Left ventricle myocardium inferior (tissue), 1 donor: ENCODE results near the gene ANKS1B. TPM values are rescaled to one million over a fixed set of nuclear protein-coding genes. Genes with fewer than 3 reads are reported as not detected.

Experiments used
- DNase-seq: peaks from one replicate; pipeline ENCODE4 v3.0.0-alpha.2; 2020
- H3K27ac ChIP-seq: fragments of 200-600 bp; replicated peaks from 2 replicates; pipeline ENCODE4 v1.8.0; 2021
- H3K27me3 ChIP-seq: fragments of 200-600 bp; 2 replicates; pipeline ENCODE4 v1.8.0; 2021; ENCODE audit warnings: low read depth
- H3K36me3 ChIP-seq: fragments of 200-600 bp; 2 replicates; pipeline ENCODE4 v1.8.0; 2021
- H3K4me1 ChIP-seq: fragments of 200-600 bp; 2 replicates; pipeline ENCODE4 v1.8.0; 2021
- H3K4me3 ChIP-seq: fragments of 200-600 bp; 2 replicates; pipeline ENCODE4 v1.8.0; 2021; ENCODE audit warnings: mild to moderate bottlenecking, moderate library complexity
- H3K9me3 ChIP-seq: fragments of 200-600 bp; replicated peaks from 2 replicates; pipeline ENCODE4 v1.8.0; 2021
- CTCF ChIP-seq: fragments of 200-600 bp; IDR thresholded peaks from 2 replicates; pipeline ENCODE4 v1.8.0; 2021; ENCODE audit warnings: antibody characterized with exemption, mild to moderate bottlenecking, borderline replicate concordance
- intact Hi-C: fragments of 100-400 bp; cut with micrococcal nuclease; formaldehyde crosslinking; loops from one replicate; pipeline ENCODE4 v1.11.0; 2022
- total RNA-seq: library from RNA; stranded (reverse); fragmentation: NEBNext Ultra II Directional; extraction: Animal tissue kit (Norgen Biotek cat#: 25700); gene quantifications from one replicate; pipeline ENCODE4 v1.2.1, GENCODE V29; 2021
- donor health status: DM: no; HTN: yes; CAD: no; lungs with severe emphysema.

ANKS1B gene
- total RNA-seq, 1 donor from 2014 or later, result 1.6 TPM

DNA sequence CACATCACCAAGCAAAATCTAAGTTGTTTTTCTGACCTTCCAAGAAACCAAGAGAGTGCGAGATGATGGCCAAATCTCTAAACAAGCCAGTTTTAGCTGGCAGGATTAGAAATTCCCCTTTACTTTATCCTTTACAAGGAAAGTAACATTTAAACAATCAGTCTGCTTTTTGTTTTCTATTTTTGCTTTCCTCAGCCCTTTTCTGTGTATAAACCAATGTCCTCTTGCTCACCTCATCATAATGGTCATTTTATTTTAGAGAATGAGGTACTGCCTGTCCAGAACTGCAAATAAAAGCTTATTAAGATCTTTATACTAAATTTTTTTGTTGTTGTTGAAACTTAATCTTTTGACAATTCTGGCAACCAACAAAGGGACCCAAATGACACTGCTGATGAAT, 779.6 kb downstream of the ANKS1B start:
- H3K9me3 ChIP-seq, result peaks cover 12% of the 10 kb centered on the region
- no peak for TF ChIP-seq CTCF
- no peak overlapping the region for H3K4me3 ChIP-seq
- H3K36me3 ChIP-seq, result no peaks in the 10 kb centered on the region
- H3K4me1 ChIP-seq, result no peaks in the 10 kb centered on the region
- no peaks in the 10 kb centered on the region for H3K27me3 ChIP-seq
- intact Hi-C loops, result no loop called here
- no peak overlapping the region for H3K27ac ChIP-seq
- no peak for DNase-seq

DNA sequence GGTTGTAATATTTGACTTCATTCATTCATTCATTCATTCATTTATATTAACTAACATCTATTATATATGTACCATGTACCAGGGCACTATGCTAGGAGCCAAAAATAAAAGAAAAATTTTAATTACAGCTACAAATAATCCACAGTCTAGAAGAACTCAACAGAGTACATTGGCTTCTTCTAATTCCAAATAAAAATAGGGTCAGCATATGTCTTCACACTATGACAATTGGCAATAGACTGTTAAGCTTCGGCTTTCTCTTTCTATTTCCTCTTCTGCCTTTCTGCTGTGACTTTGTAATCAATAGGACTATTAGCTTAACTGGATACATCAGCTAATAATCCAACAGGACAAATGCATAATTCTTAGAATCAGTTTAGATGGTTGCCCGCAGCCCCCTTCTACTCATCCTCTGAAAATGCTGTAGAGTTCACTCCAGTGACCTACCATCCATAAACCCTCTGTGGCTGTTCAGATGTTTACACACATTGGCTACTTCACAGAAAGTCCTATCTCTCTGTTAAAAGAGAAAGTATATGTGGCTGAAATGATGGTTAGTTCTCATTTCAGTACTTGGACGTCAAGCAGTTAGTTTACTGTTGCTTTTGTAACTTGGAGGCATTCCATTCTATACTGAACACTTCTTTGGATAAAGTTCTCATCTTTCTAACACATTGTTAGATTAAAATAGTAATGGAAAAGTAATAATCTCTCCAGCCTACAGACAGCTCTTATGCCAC, 782.7 kb downstream of the ANKS1B start:
- H3K9me3 ChIP-seq, result peaks cover 4% of the 10 kb centered on the region
- intact Hi-C loops, result no loop called here
- TF ChIP-seq CTCF, result no peak
- no peaks in the 10 kb centered on the region for H3K4me1 ChIP-seq
- no peak overlapping the region for H3K27ac ChIP-seq
- no peaks in the 10 kb centered on the region for H3K27me3 ChIP-seq
- no peaks in the 10 kb centered on the region for H3K36me3 ChIP-seq
- no peak overlapping the region for H3K4me3 ChIP-seq
- DNase-seq, result no peak

GRCh38 chr12:99200711-99201384, 783.9 kb downstream of the ANKS1B start:
- no peaks in the 10 kb centered on the region for H3K27me3 ChIP-seq
- no peaks in the 10 kb centered on the region for H3K4me1 ChIP-seq
- H3K27ac ChIP-seq, result no peak overlapping the region
- H3K36me3 ChIP-seq, result no peaks in the 10 kb centered on the region
- DNase-seq, result no peak
- intact Hi-C loops, result no loop called here
- H3K4me3 ChIP-seq, result no peak overlapping the region
- no peak for TF ChIP-seq CTCF
- H3K9me3 ChIP-seq, result peaks cover 4% of the 10 kb centered on the region

DNA sequence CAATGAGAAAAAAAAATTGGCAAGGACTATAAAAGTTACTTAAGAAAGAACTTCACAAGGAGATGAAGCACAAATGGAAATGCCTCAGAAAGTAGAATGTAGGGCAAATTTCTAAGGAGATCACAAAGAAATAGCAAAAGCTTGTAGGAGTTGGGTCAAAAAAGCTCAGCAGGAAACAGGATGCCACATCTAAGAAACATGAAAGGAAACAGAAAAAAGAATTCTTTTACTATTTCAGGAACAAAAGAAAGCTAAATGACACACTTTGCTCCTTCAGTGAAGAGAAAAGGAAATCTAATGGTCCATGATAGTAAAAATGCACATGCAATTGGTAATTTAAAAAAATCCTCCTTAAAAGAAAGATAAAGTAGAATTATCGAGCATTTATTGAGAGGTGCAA, 789.3 kb downstream of the ANKS1B start:
- H3K9me3 ChIP-seq, result peaks cover 23% of the 10 kb centered on the region
- DNase-seq, result no peak
- H3K27me3 ChIP-seq, result no peaks in the 10 kb centered on the region
- TF ChIP-seq CTCF, result no peak
- H3K27ac ChIP-seq, result no peak overlapping the region
- no peaks in the 10 kb centered on the region for H3K4me1 ChIP-seq
- no peak overlapping the region for H3K4me3 ChIP-seq
- no peaks in the 10 kb centered on the region for H3K36me3 ChIP-seq
- intact Hi-C loops, result no loop called here

DNA sequence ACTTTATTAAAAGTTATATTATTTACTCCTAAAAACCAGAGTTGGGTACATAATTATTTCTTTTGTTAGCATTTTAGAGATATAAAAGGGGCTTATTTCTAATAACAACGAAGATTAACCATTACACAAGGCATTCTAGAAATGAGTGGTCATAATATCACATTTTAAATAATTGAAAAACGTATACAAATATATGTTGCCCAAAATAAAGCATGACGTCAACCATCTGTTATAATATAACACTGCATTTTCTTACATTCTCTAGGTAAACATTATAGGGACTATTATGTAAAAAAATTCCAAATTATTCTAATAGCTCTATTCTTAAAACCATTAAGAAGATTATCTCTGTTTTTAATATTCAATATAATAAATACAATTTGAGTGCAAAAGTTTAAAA, 792.2 kb downstream of the ANKS1B start:
- intact Hi-C loops, result no loop called here
- no peaks in the 10 kb centered on the region for H3K4me1 ChIP-seq
- peaks cover 42% of the 10 kb centered on the region for H3K9me3 ChIP-seq
- no peak for DNase-seq
- H3K27ac ChIP-seq, result no peak overlapping the region
- TF ChIP-seq CTCF, result no peak
- no peak overlapping the region for H3K4me3 ChIP-seq
- H3K36me3 ChIP-seq, result no peaks in the 10 kb centered on the region
- no peaks in the 10 kb centered on the region for H3K27me3 ChIP-seq
